ENCODE data around the gene TAAR8. TPM values are rescaled to one million over a fixed set of nuclear protein-coding genes. Genes with fewer than 3 reads are reported as not detected.

Gene TAAR8
- total and polyA plus RNA-seq, 2 of the 13 experiments (the other 11 are each of a cell fraction or from before 2014, with no cell fraction given) = 0.07 TPM; not detected in 1

DNA sequence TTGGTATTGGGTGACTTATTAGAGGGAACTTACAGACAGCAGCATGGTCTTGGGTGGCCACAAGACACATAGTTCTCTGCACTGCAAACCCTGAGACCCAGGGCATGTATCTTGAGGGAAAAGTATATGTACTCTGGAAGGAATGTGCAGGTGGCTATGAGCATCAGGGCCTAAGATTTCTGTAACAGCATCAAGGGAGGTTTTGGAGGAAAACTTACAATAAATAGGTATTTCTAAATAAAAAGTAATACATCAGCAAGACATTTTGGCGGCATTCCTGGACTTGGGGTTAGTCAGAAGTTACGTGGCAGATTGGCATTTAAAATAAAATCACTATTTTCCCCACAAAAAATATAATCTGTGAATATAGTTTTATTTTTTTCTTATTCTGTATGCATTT lies 31.5 kb upstream of the TAAR8 start:
- no TSS peak for BruUV-seq (replicated peaks)
- Histone ChIP-seq H4K20me1 (ENCODE audit: insufficient read depth, low read length) (no peaks in the 10 kb centered on the region), H3K9me3 (ENCODE audit: low read length) (no peaks in the 10 kb centered on the region), H3K27ac (ENCODE audit: extremely low read length, insufficient read depth, low read length) (no peak overlapping the region), H3K79me2 (ENCODE audit: insufficient read depth, low read length) (no peaks in the 10 kb centered on the region), H3K9ac (ENCODE audit: insufficient read depth, low read depth, low read length) (no peak overlapping the region), H3K36me3 (replicated peaks in 1 of 2; ENCODE audit: control insufficient read depth in 1 of 2, insufficient read depth in 2 of 2, low read length in 2 of 2) (no peaks in the 10 kb centered on the region), H3K4me1 (ENCODE audit: insufficient read depth, low read length) (no peaks in the 10 kb centered on the region), H3K27me3 (ENCODE audit: control insufficient read depth in 1 of 2, insufficient read depth in 2 of 2, low read length in 2 of 2) (no peaks in the 10 kb centered on the region), H3K4me2 (ENCODE audit: low read depth, low read length) (no peak overlapping the region), H2AFZ (ENCODE audit: low read length) (no peak overlapping the region), H3K4me3 (replicated peaks in 1 of 3; ENCODE audit: insufficient read depth in 1 of 3, low read depth in 2 of 3, low read length in 3 of 3) (no peak overlapping the region)
- FAIRE-seq (no peak), DNase-seq (ENCODE audit: low spot score) (no peak), ATAC-seq (no peak)
- ChIA-PET POLR2A (no interaction called here), CTCF (ENCODE audit: low intra/inter-chr PET ratio, low total read pairs) (no interaction called here)
- intact Hi-C loops (cut with micrococcal nuclease; ENCODE audit: unreplicated experiment) (no loop called here), in situ Hi-C loops (cut with HindIII; ENCODE audit: extremely low pct_ligation_motif_present, low pct_unique_long_range_greater_than_20kb) (no loop called here)
- WGBS (ENCODE audit: low lambda C conversion rate) = 50% methylated on average over 2 of the region's 2 CpGs
- TF ChIP-seq ZNF670 (CRISPR knock-in tag; IDR thresholded peaks at IDR 0.05; ENCODE audit: borderline replicate concordance) (no peak), PHF8 (CRISPR knock-in tag; IDR thresholded peaks at IDR 0.05) (no peak), RCOR2 (CRISPR knock-in tag; IDR thresholded peaks at IDR 0.05) (no peak), SOX6 (IDR thresholded peaks at IDR 0.05) (no peak), SOX6 (CRISPR knock-in tag; IDR thresholded peaks at IDR 0.05) (no peak), POLR2AphosphoS5 (IDR thresholded peaks at IDR 0.05; ENCODE audit: low read depth, low read length) (no peak), TAF15 (IDR thresholded peaks at IDR 0.05; ENCODE audit: low read depth, low read length, poor library complexity, severe bottlenecking) (no peak), SIN3B (IDR thresholded peaks at IDR 0.05; ENCODE audit: low read length) (no peak), ZNF788 (CRISPR knock-in tag; IDR thresholded peaks at IDR 0.05; ENCODE audit: borderline replicate concordance) (no peak), KMT2A (CRISPR knock-in tag; IDR thresholded peaks at IDR 0.05) (no peak), MTA3 (CRISPR knock-in tag; IDR thresholded peaks at IDR 0.05) (no peak), ZNF569 (CRISPR knock-in tag; IDR thresholded peaks at IDR 0.05; ENCODE audit: borderline replicate concordance) (no peak), ZNF451 (CRISPR knock-in tag; IDR thresholded peaks at IDR 0.05) (no peak), JARID2 (CRISPR knock-in tag; IDR thresholded peaks at IDR 0.05; ENCODE audit: insufficient replicate concordance) (no peak), ZNF230 (CRISPR knock-in tag; IDR thresholded peaks at IDR 0.05) (no peak), KAT2B (IDR thresholded peaks at IDR 0.05; ENCODE audit: borderline replicate concordance, low read depth, low read length) (no peak)
- TF ChIP-seq, protein P1, sequence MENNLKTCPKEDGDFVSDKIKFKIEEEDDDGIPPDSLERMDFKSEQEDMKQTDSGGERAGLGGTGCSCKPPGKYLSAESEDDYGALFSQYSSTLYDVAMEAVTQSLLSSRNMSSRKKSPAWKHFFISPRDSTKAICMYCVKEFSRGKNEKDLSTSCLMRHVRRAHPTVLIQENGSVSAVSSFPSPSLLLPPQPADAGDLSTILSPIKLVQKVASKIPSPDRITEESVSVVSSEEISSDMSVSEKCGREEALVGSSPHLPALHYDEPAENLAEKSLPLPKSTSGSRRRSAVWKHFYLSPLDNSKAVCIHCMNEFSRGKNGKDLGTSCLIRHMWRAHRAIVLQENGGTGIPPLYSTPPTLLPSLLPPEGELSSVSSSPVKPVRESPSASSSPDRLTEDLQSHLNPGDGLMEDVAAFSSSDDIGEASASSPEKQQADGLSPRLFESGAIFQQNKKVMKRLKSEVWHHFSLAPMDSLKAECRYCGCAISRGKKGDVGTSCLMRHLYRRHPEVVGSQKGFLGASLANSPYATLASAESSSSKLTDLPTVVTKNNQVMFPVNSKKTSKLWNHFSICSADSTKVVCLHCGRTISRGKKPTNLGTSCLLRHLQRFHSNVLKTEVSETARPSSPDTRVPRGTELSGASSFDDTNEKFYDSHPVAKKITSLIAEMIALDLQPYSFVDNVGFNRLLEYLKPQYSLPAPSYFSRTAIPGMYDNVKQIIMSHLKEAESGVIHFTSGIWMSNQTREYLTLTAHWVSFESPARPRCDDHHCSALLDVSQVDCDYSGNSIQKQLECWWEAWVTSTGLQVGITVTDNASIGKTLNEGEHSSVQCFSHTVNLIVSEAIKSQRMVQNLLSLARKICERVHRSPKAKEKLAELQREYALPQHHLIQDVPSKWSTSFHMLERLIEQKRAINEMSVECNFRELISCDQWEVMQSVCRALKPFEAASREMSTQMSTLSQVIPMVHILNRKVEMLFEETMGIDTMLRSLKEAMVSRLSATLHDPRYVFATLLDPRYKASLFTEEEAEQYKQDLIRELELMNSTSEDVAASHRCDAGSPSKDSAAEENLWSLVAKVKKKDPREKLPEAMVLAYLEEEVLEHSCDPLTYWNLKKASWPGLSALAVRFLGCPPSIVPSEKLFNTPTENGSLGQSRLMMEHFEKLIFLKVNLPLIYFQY (CRISPR knock-in tag; IDR thresholded peaks at IDR 0.05; ENCODE audit: borderline replicate concordance) = no peak
- TF ChIP-seq, protein P2, sequence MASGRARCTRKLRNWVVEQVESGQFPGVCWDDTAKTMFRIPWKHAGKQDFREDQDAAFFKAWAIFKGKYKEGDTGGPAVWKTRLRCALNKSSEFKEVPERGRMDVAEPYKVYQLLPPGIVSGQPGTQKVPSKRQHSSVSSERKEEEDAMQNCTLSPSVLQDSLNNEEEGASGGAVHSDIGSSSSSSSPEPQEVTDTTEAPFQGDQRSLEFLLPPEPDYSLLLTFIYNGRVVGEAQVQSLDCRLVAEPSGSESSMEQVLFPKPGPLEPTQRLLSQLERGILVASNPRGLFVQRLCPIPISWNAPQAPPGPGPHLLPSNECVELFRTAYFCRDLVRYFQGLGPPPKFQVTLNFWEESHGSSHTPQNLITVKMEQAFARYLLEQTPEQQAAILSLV (CRISPR knock-in tag; IDR thresholded peaks at IDR 0.05; ENCODE audit: borderline replicate concordance) = no peak
- TF ChIP-seq, protein P3, sequence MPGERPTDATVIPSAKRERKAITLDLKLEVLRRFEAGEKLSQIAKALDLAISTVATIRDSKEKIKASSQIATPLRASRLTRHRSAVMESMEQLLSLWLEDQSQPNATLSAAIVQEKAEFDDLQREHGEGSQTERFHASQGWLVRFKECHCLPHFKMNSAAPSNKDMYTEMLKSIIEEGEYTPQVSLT (CRISPR knock-in tag; IDR thresholded peaks at IDR 0.05; ENCODE audit: borderline replicate concordance, low read depth) = no peak
- TF ChIP-seq, protein P4, sequence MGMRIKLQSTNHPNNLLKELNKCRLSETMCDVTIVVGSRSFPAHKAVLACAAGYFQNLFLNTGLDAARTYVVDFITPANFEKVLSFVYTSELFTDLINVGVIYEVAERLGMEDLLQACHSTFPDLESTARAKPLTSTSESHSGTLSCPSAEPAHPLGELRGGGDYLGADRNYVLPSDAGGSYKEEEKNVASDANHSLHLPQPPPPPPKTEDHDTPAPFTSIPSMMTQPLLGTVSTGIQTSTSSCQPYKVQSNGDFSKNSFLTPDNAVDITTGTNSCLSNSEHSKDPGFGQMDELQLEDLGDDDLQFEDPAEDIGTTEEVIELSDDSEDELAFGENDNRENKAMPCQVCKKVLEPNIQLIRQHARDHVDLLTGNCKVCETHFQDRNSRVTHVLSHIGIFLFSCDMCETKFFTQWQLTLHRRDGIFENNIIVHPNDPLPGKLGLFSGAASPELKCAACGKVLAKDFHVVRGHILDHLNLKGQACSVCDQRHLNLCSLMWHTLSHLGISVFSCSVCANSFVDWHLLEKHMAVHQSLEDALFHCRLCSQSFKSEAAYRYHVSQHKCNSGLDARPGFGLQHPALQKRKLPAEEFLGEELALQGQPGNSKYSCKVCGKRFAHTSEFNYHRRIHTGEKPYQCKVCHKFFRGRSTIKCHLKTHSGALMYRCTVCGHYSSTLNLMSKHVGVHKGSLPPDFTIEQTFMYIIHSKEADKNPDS (CRISPR knock-in tag; IDR thresholded peaks at IDR 0.05) = no peak

All from HepG2 (cell line).